GM18505 (cell line): Measurements from ENCODE around the gene CGNL1.

ENCODE experiments used
- ATAC-seq: cut with Tn5 transposase; IDR thresholded peaks from one replicate; pipeline ENCODE4 v1.9.1; 2021; ENCODE audit not compliant: unreplicated experiment
- POLR2A ChIP-seq: IDR thresholded peaks from 4 replicates; pipeline ENCODE4 v1.6.1; 2011; ENCODE audit warnings: borderline replicate concordance; ENCODE audit not compliant: insufficient read depth, insufficient read length; ENCODE audit errors: extremely low read depth

CGNL1 gene

DNA sequence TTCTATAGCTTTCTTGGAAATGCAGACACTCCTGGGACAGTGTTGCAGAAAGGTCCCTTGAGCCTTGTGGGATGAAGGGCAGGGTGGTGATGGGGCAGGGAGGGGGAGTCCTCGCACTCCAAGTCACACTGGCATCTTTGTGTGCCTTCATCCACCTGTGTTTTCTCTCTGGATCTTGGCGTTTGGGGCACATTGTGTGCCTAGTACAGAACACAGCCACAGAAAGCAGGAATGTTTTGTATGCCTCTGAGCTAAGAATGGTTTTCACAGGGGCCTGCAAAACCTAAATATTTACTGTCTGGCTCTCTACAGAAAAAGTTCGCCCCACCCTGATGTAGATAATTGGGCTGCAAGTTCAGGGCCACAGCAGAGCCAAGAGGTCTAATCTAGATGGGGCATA lies 221.1 kb downstream of the CGNL1 start:
- no peak for ATAC-seq
- no peak for TF ChIP-seq POLR2A

DNA sequence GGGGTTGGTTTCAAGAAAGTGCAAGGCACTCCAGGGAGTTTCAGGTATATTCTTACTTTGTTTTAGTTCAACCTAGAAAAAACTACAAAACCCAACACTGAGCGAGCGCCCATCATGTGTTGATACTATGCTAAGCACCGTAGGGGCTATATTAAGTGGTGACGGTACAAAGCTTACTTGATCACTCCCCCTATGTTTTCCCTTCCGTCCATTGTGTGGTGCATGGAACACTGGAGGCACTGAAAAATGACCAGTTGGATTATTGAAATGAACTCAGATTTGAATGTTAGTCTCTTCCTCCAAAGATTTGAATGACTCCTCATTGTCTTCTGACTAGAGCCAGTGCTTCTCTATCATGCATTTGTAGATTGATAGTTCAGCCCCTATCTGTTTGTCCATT lies 222.0 kb downstream of the CGNL1 start:
- ATAC-seq: no peak
- TF ChIP-seq POLR2A: no peak

DNA sequence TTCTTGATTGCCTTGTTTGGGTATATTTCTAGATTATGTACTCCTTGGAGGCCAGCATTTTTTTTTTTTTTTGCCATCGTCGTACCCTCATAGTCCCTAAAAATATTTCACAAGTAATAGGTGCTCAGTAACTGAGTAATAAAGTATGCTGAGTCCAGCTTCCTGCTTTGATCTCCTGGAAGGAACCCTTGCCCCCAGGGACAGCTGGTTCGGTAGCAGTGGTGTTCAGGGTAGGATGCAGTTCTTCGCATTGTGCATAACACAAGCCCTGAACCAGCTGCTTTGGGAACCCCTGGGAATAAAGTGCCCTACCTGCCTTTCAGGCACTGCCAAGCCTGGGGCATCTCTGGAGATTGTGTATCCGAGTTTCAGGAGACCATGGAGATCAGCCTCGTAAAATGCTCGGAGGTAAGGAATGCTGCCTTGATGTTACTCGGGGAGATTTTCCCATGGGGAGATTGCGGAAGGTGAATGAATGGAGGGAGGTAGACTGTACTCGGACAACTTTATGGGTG lies 223.0 kb downstream of the CGNL1 start:
- no peak for TF ChIP-seq POLR2A

DNA sequence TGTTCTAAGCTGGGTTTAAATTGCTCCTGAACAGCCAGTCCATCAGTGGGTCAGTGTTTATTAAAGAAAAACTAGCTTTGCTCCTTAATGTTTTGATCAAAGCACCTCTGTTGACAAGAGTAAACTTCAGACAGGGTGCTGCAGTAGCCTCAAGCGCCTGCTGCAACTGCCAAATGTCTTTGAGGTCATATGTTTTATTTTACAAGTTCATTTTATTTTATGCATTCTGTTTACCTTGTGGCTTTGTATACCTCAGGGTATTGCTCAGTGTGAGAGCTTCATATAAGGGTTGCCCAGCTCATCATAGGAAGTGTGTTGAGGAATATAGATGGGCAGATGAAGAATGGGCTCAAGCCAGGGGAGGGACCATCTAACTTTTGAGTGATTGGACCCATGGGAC lies 223.9 kb downstream of the CGNL1 start:
- no peak for ATAC-seq
- no peak for TF ChIP-seq POLR2A

More for the DNA sequence above, 223.0 kb downstream of the CGNL1 start:
- ATAC-seq: no peak
